ENCODE measurements around the gene OTX1.

The OTX1 gene

GRCh38 chr2:63050334-63051041, at the start of gene OTX1:
TSS of gene OTX1 (plus strand) at chr2:63050830. CDS start at chr2:63052991, 2,161 bp downstream.
- TF ChIP-seq CTCF (conservative IDR thresholded peaks at IDR 0.05) (no peak), ZFX (IDR thresholded peaks at IDR 0.05) (peak; percentile 31; the same call in 1 of the 2 replicates)
- H3K27ac ChIP-seq = peak within 1 kb of the TSS; percentile 80

- TF ChIP-seq ZFX (IDR thresholded peaks at IDR 0.05) (no peak), CTCF (conservative IDR thresholded peaks at IDR 0.05) (no peak)
- H3K27ac ChIP-seq = no peak overlapping the region
These were observed 49.1 kb upstream of the OTX1 start for GRCh38 chr2:63001576-63001975.

- no peak overlapping the region for H3K27ac ChIP-seq
- TF ChIP-seq CTCF (conservative IDR thresholded peaks at IDR 0.05) (no peak), ZFX (IDR thresholded peaks at IDR 0.05) (no peak)
These were observed 47.3 kb upstream of the OTX1 start for GRCh38 chr2:63003351-63003750.

GRCh38 chr2:63007813-63008458, 42.7 kb upstream of the OTX1 start:
- no peak overlapping the region for H3K27ac ChIP-seq

GRCh38 chr2:63008838-63009237, 41.8 kb upstream of the OTX1 start:
- TF ChIP-seq ZFX (IDR thresholded peaks at IDR 0.05) (no peak), CTCF (conservative IDR thresholded peaks at IDR 0.05) (no peak)
- no peak overlapping the region for H3K27ac ChIP-seq

More at GRCh38 chr2:63007813-63008458, 42.7 kb upstream of the OTX1 start:
- TF ChIP-seq ZFX (IDR thresholded peaks at IDR 0.05) = no peak
- no peak for TF ChIP-seq CTCF (conservative IDR thresholded peaks at IDR 0.05)

GRCh38 chr2:63009490-63009889, 41.1 kb upstream of the OTX1 start:
- no peak overlapping the region for H3K27ac ChIP-seq
- TF ChIP-seq ZFX (IDR thresholded peaks at IDR 0.05) = no peak
- no peak for TF ChIP-seq CTCF (conservative IDR thresholded peaks at IDR 0.05)

- TF ChIP-seq ZFX (IDR thresholded peaks at IDR 0.05) (no peak), CTCF (conservative IDR thresholded peaks at IDR 0.05) (no peak)
- H3K27ac ChIP-seq = no peak overlapping the region
These were observed 38.1 kb upstream of the OTX1 start for GRCh38 chr2:63012541-63012940.

All from C4-2B (cell line).